ENCODE results near the gene MRPS9.

Gene MRPS9

GRCh38 chr2:105082107-105082506 is 44.2 kb downstream of the MRPS9 start:
- Histone ChIP-seq H3K14ac (ENCODE audit: low read length in 2 of 2) (no peak overlapping the region), H2BK120ac (ENCODE audit: low read depth, low read length) (no peak overlapping the region), H4K8ac (ENCODE audit: low read length) (no peak overlapping the region), H2AFZ (ENCODE audit: low read depth, low read length) (no peak overlapping the region), H4K91ac (ENCODE audit: low read length) (no peak overlapping the region), H2BK12ac (ENCODE audit: low read length in 2 of 2) (no peak overlapping the region), H3K27ac (ENCODE audit: low read length, poor library complexity, severe bottlenecking) (no peak overlapping the region), H3K18ac (ENCODE audit: low read depth in 1 of 2, low read length in 2 of 2) (no peak overlapping the region), H3K23ac (ENCODE audit: low read length in 2 of 2) (no peak overlapping the region), H2BK15ac (ENCODE audit: low read depth, poor library complexity, severe bottlenecking) (no peak overlapping the region), H3K27me3 (ENCODE audit: control insufficient read depth in 1 of 2, insufficient read depth in 1 of 2, low read length in 2 of 2) (no peaks in the 10 kb centered on the region), H3K4ac (ENCODE audit: low read depth in 1 of 2, low read length in 2 of 2) (no peak overlapping the region), H2AK5ac (ENCODE audit: low read length, severe bottlenecking) (no peak overlapping the region), H3K79me1 (replicated peaks; ENCODE audit: low read length, poor library complexity, severe bottlenecking) (peaks cover 3% of the 10 kb centered on the region), H2BK5ac (ENCODE audit: low read depth, low read length, poor library complexity, severe bottlenecking) (no peak overlapping the region), H3K36me3 (ENCODE audit: control insufficient read depth in 1 of 2, insufficient read depth in 2 of 2, low read depth in 1 of 2, low read length in 2 of 2) (peaks cover 0 to 4% of the 10 kb centered on the region in 2 experiments), H3K4me3 (ENCODE audit: insufficient read depth in 1 of 2, low read depth in 1 of 2, low read length in 2 of 2) (no peak overlapping the region), H3K9me3 (ENCODE audit: control insufficient read depth, low read length) (no peaks in the 10 kb centered on the region), H3K9ac (ENCODE audit: low read length) (no peak overlapping the region), H3K4me2 (ENCODE audit: low read length, poor library complexity, severe bottlenecking) (no peak overlapping the region), H3K4me1 (ENCODE audit: control insufficient read depth, insufficient read depth, low read depth, low read length) (peaks cover 3% of the 10 kb centered on the region)
- no peak for DNase-seq
- WGBS: 99% methylated on average over 6 of the region's 8 CpGs

- WGBS: no CpG with 5 or more reads among the region's 1 CpG
- H3K27me3 ChIP-seq (ENCODE audit: control insufficient read depth in 1 of 2, insufficient read depth in 1 of 2, low read length in 2 of 2): no peaks in the 10 kb centered on the region
- H3K4me2 ChIP-seq (ENCODE audit: low read length, poor library complexity, severe bottlenecking): no peak overlapping the region
- H3K36me3 ChIP-seq (ENCODE audit: control insufficient read depth in 1 of 2, insufficient read depth in 2 of 2, low read depth in 1 of 2, low read length in 2 of 2): peaks cover 4 to 8% of the 10 kb centered on the region in 2 experiments
- no peak overlapping the region for H3K9ac ChIP-seq (ENCODE audit: low read length)
- no peak overlapping the region for H4K91ac ChIP-seq (ENCODE audit: low read length)
- H2BK15ac ChIP-seq (ENCODE audit: low read depth, poor library complexity, severe bottlenecking): no peak overlapping the region
- H3K4me3 ChIP-seq (ENCODE audit: insufficient read depth in 1 of 2, low read depth in 1 of 2, low read length in 2 of 2): no peak overlapping the region
- H3K4ac ChIP-seq (ENCODE audit: low read depth in 1 of 2, low read length in 2 of 2): no peak overlapping the region
- H2BK12ac ChIP-seq (ENCODE audit: low read length in 2 of 2): no peak overlapping the region
- H2AK5ac ChIP-seq (ENCODE audit: low read length, severe bottlenecking): no peak overlapping the region
- no peak overlapping the region for H3K23ac ChIP-seq (ENCODE audit: low read length in 2 of 2)
- DNase-seq: no peak
- no peak overlapping the region for H2BK5ac ChIP-seq (ENCODE audit: low read depth, low read length, poor library complexity, severe bottlenecking)
- H4K8ac ChIP-seq (ENCODE audit: low read length): no peak overlapping the region
- H2AFZ ChIP-seq (ENCODE audit: low read depth, low read length): no peak overlapping the region
- H3K27ac ChIP-seq (ENCODE audit: low read length, poor library complexity, severe bottlenecking): no peak overlapping the region
- no peak overlapping the region for H3K14ac ChIP-seq (ENCODE audit: low read length in 2 of 2)
- H3K9me3 ChIP-seq (ENCODE audit: control insufficient read depth, low read length): no peaks in the 10 kb centered on the region
- H2BK120ac ChIP-seq (ENCODE audit: low read depth, low read length): no peak overlapping the region
- no peak overlapping the region for H3K18ac ChIP-seq (ENCODE audit: low read depth in 1 of 2, low read length in 2 of 2)
- H3K4me1 ChIP-seq (ENCODE audit: control insufficient read depth, insufficient read depth, low read depth, low read length): peaks cover 3% of the 10 kb centered on the region
- peaks cover 3% of the 10 kb centered on the region for H3K79me1 ChIP-seq (replicated peaks; ENCODE audit: low read length, poor library complexity, severe bottlenecking)
These were observed 47.7 kb downstream of the MRPS9 start for GRCh38 chr2:105085525-105085924.

GRCh38 chr2:105087273-105087672 is 49.4 kb downstream of the MRPS9 start:
- no peaks in the 10 kb centered on the region for H3K27me3 ChIP-seq (ENCODE audit: control insufficient read depth in 1 of 2, insufficient read depth in 1 of 2, low read length in 2 of 2)
- no peak overlapping the region for H3K9ac ChIP-seq (ENCODE audit: low read length)
- no peak for DNase-seq
- no peak overlapping the region for H2BK15ac ChIP-seq (ENCODE audit: low read depth, poor library complexity, severe bottlenecking)
- no peak overlapping the region for H2AFZ ChIP-seq (ENCODE audit: low read depth, low read length)
- WGBS: 100% methylated on average over 1 of the region's 1 CpG
- H3K79me1 ChIP-seq (replicated peaks; ENCODE audit: low read length, poor library complexity, severe bottlenecking): peaks cover 1% of the 10 kb centered on the region
- H2BK12ac ChIP-seq (ENCODE audit: low read length in 2 of 2): no peak overlapping the region
- no peak overlapping the region for H3K18ac ChIP-seq (ENCODE audit: low read depth in 1 of 2, low read length in 2 of 2)
- no peak overlapping the region for H4K8ac ChIP-seq (ENCODE audit: low read length)
- H3K4me2 ChIP-seq (ENCODE audit: low read length, poor library complexity, severe bottlenecking): no peak overlapping the region
- H3K4me3 ChIP-seq (ENCODE audit: insufficient read depth in 1 of 2, low read depth in 1 of 2, low read length in 2 of 2): no peak overlapping the region
- no peak overlapping the region for H2BK5ac ChIP-seq (ENCODE audit: low read depth, low read length, poor library complexity, severe bottlenecking)
- H3K36me3 ChIP-seq (ENCODE audit: control insufficient read depth in 1 of 2, insufficient read depth in 2 of 2, low read depth in 1 of 2, low read length in 2 of 2): peaks cover 0 to 8% of the 10 kb centered on the region in 2 experiments
- H3K27ac ChIP-seq (ENCODE audit: low read length, poor library complexity, severe bottlenecking): no peak overlapping the region
- no peak overlapping the region for H2AK5ac ChIP-seq (ENCODE audit: low read length, severe bottlenecking)
- no peaks in the 10 kb centered on the region for H3K4me1 ChIP-seq (ENCODE audit: control insufficient read depth, insufficient read depth, low read depth, low read length)
- H3K4ac ChIP-seq (ENCODE audit: low read depth in 1 of 2, low read length in 2 of 2): no peak overlapping the region
- H3K23ac ChIP-seq (ENCODE audit: low read length in 2 of 2): no peak overlapping the region
- H4K91ac ChIP-seq (ENCODE audit: low read length): no peak overlapping the region
- no peak overlapping the region for H3K14ac ChIP-seq (ENCODE audit: low read length in 2 of 2)
- H2BK120ac ChIP-seq (ENCODE audit: low read depth, low read length): no peak overlapping the region
- H3K9me3 ChIP-seq (ENCODE audit: control insufficient read depth, low read length): no peaks in the 10 kb centered on the region

GRCh38 chr2:105090091-105090490 is 52.2 kb downstream of the MRPS9 start:
- Histone ChIP-seq H4K91ac (ENCODE audit: low read length) (no peak overlapping the region), H2AK5ac (ENCODE audit: low read length, severe bottlenecking) (no peak overlapping the region), H3K23ac (ENCODE audit: low read length in 2 of 2) (no peak overlapping the region), H3K9me3 (ENCODE audit: control insufficient read depth, low read length) (no peaks in the 10 kb centered on the region), H3K36me3 (ENCODE audit: control insufficient read depth in 1 of 2, insufficient read depth in 2 of 2, low read depth in 1 of 2, low read length in 2 of 2) (peaks cover 0 to 21% of the 10 kb centered on the region in 2 experiments), H3K14ac (ENCODE audit: low read length in 2 of 2) (no peak overlapping the region), H3K27me3 (ENCODE audit: control insufficient read depth in 1 of 2, insufficient read depth in 1 of 2, low read length in 2 of 2) (no peaks in the 10 kb centered on the region), H2BK120ac (ENCODE audit: low read depth, low read length) (no peak overlapping the region), H4K8ac (ENCODE audit: low read length) (no peak overlapping the region), H3K4me1 (ENCODE audit: control insufficient read depth, insufficient read depth, low read depth, low read length) (no peaks in the 10 kb centered on the region), H2BK5ac (ENCODE audit: low read depth, low read length, poor library complexity, severe bottlenecking) (no peak overlapping the region), H3K27ac (ENCODE audit: low read length, poor library complexity, severe bottlenecking) (no peak overlapping the region), H3K4me2 (ENCODE audit: low read length, poor library complexity, severe bottlenecking) (no peak overlapping the region), H2BK12ac (ENCODE audit: low read length in 2 of 2) (no peak overlapping the region), H2AFZ (ENCODE audit: low read depth, low read length) (no peak overlapping the region), H3K4me3 (ENCODE audit: insufficient read depth in 1 of 2, low read depth in 1 of 2, low read length in 2 of 2) (no peak overlapping the region), H2BK15ac (ENCODE audit: low read depth, poor library complexity, severe bottlenecking) (no peak overlapping the region), H3K4ac (ENCODE audit: low read depth in 1 of 2, low read length in 2 of 2) (no peak overlapping the region), H3K18ac (ENCODE audit: low read depth in 1 of 2, low read length in 2 of 2) (no peak overlapping the region), H3K79me1 (replicated peaks; ENCODE audit: low read length, poor library complexity, severe bottlenecking) (no peaks in the 10 kb centered on the region), H3K9ac (ENCODE audit: low read length) (no peak overlapping the region)
- 95% methylated on average over 4 of the region's 5 CpGs for WGBS
- no peak for DNase-seq
